ENCODE data around the gene COL8A1.
"Not testable (repeated sequence)": the region's sequence is repeated elsewhere in the genome, so short reads cannot be mapped to it uniquely, and the experiment has no call there.

Gene COL8A1

DNA sequence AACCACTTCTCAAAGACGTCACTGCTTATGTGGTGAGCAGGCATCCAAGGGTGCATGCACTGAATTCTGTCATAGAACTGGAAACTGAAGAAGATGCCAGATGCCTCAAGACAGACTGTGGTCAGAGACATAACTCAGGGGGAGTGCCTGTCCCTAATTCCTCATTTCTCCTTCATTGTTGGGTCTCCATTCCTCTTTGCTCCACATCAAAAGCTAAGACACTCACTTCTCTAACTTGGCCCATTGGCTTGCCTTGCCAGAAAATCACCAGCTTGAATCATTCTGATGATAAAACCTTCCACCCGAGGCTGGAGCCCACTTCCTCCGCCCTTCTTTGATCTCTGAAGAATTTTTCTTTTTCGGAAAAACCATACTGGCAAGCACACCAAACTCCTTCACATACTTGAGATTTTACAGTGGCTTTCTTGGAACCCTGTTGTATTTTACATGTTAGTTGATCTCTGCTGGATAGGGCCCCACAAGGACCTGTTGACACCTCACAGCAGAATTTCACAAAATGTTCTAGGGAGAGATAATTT lies 69.9 kb downstream of the COL8A1 start:
- DNase-seq (ENCODE audit: low read depth in 3 of 3): no peak

DNA sequence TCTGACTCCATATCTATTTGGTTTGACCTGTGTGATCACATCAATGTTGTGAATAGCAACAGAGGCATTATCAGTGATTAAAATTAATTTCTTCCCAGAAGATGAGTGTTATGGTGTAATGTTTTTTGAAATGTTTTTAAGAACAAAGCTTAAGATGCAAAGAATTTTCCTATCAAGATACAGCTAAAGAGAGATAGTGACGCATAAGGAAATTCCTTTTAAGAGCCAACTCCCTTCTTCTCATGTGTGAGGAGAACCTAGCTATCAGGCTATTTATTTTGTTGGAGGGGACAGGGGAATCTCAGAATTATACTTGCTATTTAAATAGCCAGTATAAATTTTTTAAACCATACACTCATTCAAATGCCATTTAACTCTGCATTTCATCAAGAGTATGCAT lies 71.3 kb downstream of the COL8A1 start:
- DNase-seq (ENCODE audit: low read depth in 3 of 3): no peak

DNA sequence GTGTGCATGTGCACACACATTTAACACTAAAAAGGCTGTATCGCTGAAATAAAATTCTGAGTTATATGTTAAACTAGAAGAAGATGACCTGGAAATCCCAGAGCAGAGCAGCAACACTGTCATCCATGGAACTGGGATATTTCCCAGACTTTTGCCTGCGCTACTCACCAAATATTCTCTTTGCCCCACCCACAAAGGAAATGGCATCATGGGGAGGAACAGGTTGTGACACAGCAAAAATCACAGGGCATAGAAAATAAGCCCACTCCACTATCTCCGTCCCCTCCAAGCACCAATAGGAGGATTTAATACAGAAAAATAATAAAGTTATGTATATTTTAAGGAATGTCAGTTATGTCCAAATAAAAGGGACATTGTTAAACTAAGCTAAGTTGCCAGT lies 71.7 kb downstream of the COL8A1 start:
- no peak for DNase-seq (ENCODE audit: low read depth in 3 of 3)

DNA sequence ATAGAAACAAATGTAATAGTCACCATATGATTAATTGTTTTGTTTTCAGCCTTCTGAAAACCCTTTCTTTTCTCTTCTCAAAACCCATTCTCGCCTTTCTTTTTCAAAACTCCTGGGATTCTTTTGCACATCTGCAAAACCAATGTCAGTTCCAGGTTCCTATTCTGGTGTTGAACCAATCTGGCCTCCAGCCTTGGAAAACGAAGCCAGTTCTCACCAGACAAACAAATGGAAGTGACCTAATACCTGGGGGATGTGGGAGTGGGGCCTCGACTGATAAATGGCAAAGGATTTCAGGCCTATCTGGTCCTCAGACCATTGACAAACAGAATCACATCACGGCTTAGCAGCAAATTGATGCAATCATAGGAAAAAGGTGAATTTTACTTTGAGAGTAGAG lies 73.0 kb downstream of the COL8A1 start:
- DNase-seq (ENCODE audit: low read depth in 3 of 3): no peak

DNA sequence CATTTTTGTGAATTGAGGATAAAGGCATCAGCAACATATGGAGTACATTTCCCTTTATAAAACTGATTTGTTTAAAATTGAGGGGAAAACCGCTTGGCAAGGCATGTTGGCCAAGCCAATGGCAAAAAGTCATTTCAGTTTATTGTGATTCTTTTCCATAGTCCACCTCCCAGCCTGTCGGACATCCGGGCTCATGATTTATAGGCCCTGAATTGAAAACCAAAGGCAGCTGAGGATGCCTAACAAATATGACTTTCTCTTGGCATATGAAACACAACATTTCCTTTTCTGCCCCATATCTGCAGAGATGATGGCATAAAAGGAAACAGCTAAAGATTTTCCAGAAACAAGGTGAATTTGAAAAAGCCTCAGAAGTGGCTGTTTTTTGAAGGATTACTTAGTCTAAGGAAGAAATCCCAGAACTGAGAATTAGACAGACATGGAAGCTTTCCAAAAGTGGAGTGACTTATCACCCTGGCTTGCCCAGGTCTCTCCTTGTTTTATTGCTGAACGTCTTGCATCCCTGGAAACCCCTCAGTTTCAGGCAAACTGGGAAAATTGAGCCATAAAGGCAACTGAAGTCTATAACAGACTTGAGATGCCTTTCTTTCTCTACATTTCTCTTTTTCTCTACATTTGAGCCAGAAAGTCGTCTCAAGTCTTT lies 74.0 kb downstream of the COL8A1 start:
- DNase-seq (ENCODE audit: low read depth in 3 of 3): no peak

DNA sequence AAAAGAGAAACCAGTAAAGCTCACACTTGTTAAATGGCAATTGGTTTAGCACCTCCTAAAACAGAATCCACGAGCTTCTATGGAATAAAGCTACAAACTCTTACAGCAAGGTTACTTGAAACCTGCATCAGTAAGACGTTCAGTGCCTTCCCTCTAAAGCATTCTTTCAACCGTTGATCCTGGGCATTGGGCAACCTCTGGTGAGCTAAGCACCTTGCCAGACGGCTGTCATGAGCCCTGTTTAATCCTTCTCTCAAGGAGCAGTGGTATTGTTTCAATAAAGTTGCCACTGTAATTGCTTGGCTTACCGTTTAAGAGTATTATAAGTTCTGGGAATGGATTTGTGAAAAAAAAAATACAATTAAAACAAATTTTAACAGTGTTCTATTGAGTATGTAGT lies 75.0 kb downstream of the COL8A1 start:
- no peak for DNase-seq (ENCODE audit: low read depth in 3 of 3)

DNA sequence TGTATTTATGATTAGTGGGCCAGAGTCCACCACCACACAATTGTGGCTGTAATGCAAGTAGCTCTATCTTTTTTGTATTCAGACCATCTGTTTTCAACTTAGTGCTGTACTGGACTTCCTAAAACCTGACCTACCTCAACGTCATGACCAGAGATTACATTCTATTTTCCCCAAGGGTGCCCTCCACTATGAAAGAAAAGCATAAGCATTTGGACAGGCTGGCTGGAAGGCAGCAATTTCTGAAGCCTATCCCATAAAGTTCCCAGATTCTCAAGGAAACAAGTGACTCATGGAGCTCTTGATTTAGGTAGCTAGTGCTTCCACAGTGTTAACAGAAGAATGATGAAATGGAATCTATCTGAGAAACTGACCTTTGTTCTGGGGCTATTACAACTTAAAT lies 75.8 kb downstream of the COL8A1 start:
- no peak for DNase-seq (ENCODE audit: low read depth in 3 of 3)

DNA sequence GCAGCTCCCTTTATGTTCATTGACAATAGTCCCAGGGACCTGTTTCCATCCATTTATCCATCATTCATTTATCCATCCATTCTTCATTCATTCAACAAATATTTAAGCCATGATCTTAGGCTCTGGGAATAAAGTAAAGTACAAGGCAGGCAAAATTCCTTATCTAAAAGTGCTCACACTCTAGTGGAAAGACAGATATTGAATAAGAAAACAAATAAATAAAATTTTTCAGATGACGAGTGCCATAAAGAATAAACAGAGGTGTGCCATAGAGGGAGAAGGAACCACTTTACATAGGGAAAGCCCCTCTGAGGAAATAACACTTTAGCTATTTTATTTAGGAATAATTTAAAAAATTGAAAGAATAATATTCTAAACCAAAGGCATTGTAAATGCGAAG lies 76.2 kb downstream of the COL8A1 start:
- DNase-seq (ENCODE audit: low read depth in 3 of 3): no peak

DNA sequence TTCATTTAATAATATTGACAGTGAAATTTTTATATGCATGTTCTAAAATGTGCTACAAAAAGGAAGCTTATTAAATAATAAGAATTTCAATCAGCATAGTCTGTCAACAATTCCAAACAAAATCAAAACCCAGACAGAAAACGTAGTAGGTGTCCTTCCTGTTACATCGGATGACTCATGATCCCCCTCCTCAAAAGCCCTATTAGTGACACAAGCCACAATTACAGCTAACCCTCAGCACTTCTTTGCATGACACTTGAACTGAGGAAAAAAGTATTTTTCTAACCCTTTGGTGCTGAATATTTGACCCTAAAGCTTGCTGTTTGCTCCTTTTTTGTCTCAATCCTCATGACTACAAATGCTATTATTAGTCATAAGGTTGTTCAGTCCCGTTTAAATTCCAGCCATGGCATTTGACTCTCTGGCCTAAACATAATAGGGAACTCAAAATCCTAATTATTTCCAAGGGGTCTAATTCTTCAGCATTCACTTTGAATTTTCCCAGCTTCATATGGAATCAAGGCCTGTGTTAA lies 78.1 kb downstream of the COL8A1 start:
- no peak for DNase-seq (ENCODE audit: low read depth in 3 of 3)

DNA sequence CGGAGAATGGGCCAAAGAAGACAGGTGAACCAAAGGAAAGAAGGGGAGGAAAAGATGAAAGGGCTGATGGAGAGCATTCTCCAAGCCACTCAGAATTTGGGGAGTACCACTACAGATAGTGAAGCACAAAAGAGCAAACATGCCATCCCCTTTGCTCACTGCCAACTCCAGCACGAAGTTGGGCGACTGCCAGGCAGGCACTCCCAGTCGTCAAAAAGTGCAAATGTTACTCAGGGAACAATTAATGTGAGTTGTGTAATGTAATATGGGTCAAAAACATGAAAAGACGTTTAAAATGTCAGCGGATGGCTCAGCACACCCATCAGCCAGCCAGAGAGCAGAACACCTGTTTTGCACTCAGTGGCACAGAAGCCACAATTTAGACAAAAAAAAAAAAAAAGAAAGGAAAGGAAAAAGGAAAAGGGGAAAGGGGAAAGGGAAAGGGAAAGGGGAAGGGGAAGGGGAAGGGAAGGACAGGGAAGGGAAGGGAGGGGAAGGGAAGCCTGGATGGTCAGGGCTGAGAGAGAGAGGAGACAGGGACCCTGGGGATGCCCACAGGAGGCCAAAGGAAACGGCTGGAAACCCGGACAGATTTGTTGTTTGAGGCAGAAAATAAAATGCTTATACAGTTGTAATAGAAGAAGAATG lies 82.7 kb downstream of the COL8A1 start:
- DNase-seq (ENCODE audit: low read depth in 3 of 3): no peak

DNA sequence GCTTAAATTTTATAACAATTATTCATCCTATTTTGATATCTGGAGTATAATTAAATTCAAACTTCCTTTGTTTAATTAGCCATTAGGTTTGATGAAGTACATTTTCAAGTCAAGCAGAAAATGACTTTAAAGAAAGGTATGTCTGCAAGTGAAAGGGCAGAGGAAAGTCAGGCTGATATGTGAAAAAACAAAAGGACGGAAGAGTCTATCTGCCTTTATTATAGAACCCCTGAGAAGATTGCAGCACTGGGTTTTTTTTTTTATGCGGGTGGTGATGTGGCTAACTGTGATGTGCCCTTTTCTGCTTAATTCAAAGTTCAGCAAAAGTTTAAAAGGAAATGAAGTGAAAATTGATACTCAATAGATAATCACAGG lies 83.2 kb downstream of the COL8A1 start:
- no peak for DNase-seq (ENCODE audit: low read depth in 3 of 3)

DNA sequence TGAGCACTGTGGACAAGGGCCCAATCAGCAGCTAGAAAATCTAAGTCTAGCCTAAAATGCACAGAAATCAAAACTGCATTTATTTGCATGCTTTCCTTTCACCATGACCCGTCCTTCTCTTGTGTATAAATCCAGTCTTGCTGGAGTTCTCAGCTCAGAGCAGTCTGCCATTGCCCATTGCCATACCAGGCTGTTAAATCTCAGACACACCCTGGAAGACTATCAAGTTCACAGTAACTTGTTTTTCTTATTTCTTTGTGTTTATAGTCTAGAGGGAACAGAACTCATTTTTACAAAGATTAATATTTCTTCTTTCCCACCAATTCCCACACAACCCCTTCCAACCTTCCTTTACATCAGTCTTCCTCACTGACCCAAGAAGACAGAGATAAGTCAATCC lies 85.9 kb downstream of the COL8A1 start:
- DNase-seq (ENCODE audit: low read depth in 3 of 3): no peak

DNA sequence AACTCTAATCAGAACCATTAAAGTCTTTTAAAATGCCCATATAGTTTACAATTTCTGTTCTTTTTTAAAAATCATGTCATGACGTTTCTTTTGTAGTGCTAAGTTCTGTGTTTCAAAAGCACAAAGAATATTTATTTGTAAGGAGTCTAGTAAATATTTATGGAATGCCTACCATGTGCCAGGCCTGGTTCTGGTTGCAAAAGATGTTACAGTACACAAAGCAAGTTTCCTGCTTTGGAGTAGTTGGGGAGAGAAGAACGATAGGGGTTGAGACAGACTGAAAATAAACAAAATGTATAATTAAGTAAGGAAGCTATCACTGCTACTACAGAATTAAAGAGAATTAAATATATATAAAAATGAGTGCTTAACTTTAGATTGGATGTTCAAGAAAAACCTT lies 92.5 kb downstream of the COL8A1 start:
- no peak for DNase-seq (ENCODE audit: low read depth in 3 of 3)

DNA sequence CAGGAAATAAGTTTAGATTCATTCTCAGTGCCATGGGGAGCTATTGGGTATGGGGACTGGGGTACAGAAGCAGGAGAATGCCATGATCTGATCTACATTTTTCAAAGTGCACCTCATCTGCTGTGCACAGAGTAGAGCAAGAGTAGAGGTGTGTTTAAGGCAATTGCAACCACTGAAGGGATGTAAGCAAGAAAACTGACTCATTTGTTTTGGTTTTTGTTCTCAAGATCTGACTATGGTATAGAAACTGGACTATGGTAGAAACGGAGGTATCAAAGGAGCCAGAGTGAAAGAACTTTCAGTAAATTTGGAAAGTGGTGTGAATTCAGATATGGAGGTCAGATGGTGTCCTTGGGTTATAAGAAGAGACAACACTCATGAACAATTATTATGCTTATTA lies 93.1 kb downstream of the COL8A1 start:
- no peak for DNase-seq (ENCODE audit: low read depth in 3 of 3)

DNA sequence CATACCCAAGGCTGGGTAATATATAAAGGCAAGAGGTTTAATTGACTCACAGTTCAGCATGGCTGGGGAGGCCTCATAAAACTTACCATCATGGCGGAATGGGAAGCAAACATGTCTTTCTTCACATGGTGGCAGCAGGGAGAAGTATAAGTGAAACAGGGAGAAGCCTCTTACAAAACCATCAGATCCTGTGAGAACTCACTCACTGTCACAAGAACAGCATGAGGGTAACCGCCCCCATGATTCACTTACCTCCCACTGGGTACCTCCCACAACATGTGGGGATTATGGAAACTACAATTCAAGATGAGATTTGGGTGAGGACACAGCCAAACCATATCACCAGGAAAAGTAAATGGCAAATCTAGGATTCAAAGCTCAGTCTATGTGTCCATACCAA lies 102.0 kb downstream of the COL8A1 start:
- DNase-seq (ENCODE audit: low read depth in 3 of 3): not testable (repeated sequence)

DNA sequence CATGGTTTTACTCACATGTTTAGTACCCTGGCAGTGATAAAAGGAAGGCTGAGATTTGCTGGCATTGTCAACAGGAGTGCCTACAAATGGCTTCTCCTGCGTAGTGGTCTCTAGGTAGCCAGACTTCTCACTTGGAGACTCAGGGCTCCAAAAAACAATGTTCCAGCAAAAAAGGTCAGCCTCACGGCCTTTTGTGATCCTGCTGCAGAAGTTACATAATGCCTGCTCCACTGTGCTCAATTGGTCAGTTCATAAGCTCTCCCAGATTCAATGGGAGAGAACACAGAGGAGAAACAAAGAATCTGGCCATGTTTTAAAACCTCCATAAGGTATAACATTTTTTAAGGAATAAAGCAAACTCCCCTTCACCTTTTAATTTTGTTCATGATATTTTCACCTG lies 103.2 kb downstream of the COL8A1 start:
- DNase-seq (ENCODE audit: low read depth in 3 of 3): no peak

DNA sequence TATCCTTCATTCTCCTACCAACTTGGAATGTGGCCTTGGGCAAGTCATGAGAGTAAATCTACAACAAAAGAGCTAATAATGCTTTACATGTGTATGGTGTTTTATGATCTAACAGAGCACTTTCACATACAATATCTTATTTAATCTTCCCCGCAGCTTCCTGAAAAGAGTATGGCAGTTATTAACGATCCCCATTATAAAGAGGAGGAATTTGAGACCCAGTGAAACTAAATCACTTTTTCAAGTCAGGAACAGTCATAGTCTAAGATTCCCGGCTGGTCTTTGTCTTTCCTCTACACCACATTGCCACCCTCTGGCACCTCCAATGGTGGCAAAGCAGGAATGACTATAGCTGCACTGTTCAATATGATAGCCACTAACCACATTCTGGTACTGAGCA lies 109.5 kb downstream of the COL8A1 start:
- no peak for DNase-seq (ENCODE audit: low read depth in 3 of 3)

DNA sequence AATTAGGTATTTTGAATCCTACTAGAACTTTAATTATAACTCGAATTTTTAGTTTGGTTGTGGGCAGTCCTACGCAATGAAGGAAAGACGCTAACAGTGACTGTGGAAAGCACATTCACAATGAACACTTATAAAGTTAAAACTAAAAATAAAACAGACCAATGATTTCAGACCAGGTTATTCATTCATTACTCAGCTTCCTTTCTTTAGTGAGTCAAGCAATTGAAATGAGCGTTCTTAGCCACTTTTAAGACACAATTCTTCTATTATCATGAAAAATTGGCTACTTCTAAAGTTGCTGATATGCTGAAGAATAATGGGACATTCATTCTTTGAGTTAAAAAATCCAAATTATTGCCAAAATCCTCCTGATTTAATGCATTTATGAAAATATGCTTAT lies 113.3 kb downstream of the COL8A1 start:
- DNase-seq (ENCODE audit: low read depth in 3 of 3): no peak

DNA sequence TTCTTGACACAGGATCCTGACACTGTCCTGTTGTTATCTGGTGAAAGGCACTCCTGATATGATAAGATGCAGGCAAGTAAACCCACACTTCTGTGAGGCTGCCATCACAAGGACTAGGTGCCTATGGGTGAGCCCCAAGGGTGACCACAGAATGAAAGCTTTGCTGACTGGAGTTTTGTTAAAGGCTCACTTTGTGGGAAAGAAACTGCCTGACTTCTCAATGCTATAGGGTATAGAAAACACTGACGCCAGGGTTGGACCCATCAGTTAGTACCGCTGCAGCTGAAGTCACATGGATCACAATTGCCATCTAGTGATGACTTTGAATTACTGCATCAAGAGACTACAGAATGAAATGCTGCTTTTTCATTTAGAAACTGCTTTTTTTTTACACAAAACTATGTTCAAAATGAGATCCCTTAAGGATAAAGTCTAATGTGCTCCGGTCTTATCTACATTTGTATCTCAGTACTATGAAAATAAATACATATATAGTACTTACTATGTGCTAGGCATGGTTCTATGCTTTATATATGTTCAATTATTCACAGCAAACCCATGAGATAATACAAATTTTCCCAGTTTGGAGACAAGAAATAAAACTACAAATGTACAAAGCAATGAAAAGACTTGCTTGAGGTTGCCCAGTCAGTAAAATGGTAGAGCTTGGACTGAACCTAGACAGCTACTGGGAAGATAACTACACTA lies 115.0 kb downstream of the COL8A1 start:
- no peak for DNase-seq (ENCODE audit: low read depth in 3 of 3)

DNA sequence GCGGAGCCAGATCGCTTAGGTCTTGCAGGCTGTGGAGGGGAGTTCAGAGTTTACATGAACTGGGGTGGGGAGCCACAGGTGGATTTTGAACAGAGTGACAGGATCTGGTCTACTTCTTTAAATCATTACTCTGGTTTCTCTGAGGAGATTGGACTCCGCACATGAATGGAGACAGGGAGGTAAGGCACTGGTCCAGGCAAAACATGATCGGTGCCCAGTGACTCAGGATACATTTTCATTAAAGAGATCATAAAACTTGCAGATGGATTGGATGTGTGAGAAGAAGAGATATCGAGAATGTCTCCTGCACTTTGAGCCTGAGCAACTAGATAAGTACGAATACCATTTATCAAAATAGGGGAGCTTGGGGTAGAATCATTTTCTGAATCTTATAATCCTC lies 117.4 kb downstream of the COL8A1 start:
- no peak for DNase-seq (ENCODE audit: low read depth in 3 of 3)

DNA sequence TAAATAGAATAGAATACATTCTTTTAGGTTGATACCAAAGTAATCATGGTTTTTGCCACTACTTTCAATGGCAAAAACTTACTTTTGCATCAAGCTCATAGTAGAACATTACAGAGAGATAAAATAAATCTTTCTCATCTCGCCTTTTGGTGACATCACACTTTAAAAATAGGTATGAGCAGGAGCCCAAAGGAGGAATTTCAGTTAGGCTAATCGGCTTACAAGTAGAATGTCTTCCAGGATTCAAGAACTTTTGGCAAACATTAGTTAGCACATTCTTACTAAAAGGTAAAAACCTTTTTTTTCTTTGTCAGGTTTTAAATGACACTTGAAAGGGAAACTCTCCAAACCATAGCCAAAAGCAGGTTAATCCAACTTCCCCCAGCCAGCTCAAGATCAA lies 119.6 kb downstream of the COL8A1 start:
- DNase-seq (ENCODE audit: low read depth in 3 of 3): no peak

DNA sequence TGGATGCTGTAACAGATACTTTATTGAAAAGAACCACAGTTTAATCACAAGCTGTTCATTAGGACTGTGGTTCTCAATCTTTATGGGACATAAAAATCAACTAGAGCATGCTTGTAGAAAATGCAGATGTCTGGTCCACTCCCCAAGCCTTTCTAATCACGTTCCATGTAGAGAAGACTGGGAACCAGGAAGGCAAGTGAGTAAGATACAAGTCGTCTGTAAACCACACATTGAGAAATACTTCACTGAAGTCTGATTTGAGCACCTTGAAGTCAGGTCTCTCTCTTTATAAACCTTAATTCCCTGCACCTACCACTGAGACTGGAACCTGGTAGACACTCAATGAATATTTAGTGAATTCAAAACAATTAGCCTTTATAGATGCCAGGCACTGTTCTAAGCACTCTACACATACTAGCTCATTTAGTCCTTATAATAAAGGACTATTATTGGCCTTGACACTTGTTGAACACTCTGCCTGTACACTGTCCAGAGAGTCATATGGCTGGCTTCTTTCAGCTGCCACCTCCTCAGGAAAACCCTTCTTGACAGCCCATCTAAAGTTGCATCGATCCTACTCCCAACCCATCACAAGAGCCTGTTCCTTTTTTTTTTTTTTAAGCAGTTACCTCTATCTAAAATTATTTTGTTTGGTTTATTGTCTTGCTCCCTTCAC lies 120.2 kb downstream of the COL8A1 start:
- DNase-seq (ENCODE audit: low read depth in 3 of 3): no peak

Data from stimulated activated CD4-positive, alpha-beta T cell treated with anti-CD3 and anti-CD28 coated beads, TNF-alpha, amount 100 ng/mL, for 48 hours (primary cell).